ENCODE measurements around the gene RIC1.
"Not testable (repeated sequence)": the region's sequence is repeated elsewhere in the genome, so short reads cannot be mapped to it uniquely, and the experiment has no call there.

GRCh38 chr9:5683591-5683990, 54.7 kb downstream of the RIC1 start:
- TF ChIP-seq, protein P1, sequence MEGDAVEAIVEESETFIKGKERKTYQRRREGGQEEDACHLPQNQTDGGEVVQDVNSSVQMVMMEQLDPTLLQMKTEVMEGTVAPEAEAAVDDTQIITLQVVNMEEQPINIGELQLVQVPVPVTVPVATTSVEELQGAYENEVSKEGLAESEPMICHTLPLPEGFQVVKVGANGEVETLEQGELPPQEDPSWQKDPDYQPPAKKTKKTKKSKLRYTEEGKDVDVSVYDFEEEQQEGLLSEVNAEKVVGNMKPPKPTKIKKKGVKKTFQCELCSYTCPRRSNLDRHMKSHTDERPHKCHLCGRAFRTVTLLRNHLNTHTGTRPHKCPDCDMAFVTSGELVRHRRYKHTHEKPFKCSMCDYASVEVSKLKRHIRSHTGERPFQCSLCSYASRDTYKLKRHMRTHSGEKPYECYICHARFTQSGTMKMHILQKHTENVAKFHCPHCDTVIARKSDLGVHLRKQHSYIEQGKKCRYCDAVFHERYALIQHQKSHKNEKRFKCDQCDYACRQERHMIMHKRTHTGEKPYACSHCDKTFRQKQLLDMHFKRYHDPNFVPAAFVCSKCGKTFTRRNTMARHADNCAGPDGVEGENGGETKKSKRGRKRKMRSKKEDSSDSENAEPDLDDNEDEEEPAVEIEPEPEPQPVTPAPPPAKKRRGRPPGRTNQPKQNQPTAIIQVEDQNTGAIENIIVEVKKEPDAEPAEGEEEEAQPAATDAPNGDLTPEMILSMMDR (IDR thresholded peaks at IDR 0.05) = not testable (repeated sequence)
- TF ChIP-seq POLR2AphosphoS5, POLR2A (IDR thresholded peaks at IDR 0.05): not testable (repeated sequence)

All from prostate gland (tissue), 2 donors.